SH-SY5Y (cell line): Measurements from ENCODE around the gene PKD1L1.

Experiments
- GATA2 ChIP-seq: IDR thresholded peaks from 2 replicates; pipeline ENCODE4 v1.6.1; 2011; ENCODE audit warnings: mild to moderate bottlenecking, low read depth, low read length
- GATA3 ChIP-seq: IDR thresholded peaks from 2 replicates; pipeline ENCODE4 v1.6.1; 2011; ENCODE audit warnings: low read depth, mild to moderate bottlenecking, low read length, moderate library complexity

GRCh38 chr7:47777531-47778152, 170.6 kb downstream of the PKD1L1 start:
- no peak for TF ChIP-seq GATA3
- TF ChIP-seq GATA2, result no peak
